Measurements from ENCODE around the gene PAX7. TPM values are rescaled to one million over a fixed set of nuclear protein-coding genes. Genes with fewer than 3 reads are reported as not detected.
A peak's percentile ranks its signal among the peaks of the same experiment; 100 is the strongest.

PAX7 gene
- total RNA-seq, 1 donor from 2014 or later: not detected

DNA sequence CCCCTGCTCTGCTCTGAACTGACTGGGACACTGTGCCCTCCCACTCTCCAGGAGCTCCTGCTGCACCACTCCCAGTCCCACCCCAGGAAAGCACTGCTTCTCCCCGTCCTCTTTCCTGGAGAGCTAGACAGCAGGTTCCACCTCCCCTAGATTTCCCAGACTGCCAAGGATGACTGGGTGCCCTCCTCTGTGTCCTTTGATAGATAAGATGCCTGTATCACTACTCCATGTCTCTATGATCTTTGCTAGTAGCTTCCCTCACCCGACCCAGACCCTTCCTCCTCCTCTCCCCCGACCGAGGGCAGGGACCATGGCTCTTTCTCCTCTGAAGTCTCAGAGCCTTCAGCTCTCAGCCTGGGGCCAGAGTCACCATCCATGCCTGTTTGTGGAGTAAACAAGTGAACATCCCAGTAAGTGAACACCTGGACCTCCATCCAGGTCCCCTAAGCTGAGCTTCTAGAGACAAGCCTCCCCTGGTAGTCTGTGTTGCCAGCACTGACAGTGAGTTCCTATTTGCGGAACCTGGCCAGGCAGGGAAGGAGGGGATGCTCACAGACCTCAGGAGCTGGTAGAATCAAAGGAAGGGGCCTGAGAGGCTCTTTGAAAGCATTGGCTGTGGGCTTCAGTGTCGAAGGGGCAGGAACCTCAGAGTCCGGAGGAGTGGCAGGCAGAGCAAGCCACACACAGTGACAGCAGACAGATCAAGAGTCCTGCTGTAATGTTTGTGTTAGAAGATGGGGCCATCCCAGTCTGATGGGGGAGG lies 104.0 kb downstream of the PAX7 start:
- Histone ChIP-seq H3K36me3 (no peaks in the 10 kb centered on the region), H3K27ac (no peak overlapping the region), H3K9me3 (no peaks in the 10 kb centered on the region), H3K27me3 (peaks cover 70% of the 10 kb centered on the region), H3K4me3 (no peak overlapping the region), H3K4me1 (no peaks in the 10 kb centered on the region)
- TF ChIP-seq, protein P1, sequence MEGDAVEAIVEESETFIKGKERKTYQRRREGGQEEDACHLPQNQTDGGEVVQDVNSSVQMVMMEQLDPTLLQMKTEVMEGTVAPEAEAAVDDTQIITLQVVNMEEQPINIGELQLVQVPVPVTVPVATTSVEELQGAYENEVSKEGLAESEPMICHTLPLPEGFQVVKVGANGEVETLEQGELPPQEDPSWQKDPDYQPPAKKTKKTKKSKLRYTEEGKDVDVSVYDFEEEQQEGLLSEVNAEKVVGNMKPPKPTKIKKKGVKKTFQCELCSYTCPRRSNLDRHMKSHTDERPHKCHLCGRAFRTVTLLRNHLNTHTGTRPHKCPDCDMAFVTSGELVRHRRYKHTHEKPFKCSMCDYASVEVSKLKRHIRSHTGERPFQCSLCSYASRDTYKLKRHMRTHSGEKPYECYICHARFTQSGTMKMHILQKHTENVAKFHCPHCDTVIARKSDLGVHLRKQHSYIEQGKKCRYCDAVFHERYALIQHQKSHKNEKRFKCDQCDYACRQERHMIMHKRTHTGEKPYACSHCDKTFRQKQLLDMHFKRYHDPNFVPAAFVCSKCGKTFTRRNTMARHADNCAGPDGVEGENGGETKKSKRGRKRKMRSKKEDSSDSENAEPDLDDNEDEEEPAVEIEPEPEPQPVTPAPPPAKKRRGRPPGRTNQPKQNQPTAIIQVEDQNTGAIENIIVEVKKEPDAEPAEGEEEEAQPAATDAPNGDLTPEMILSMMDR (IDR thresholded peaks at IDR 0.05): no peak
- intact Hi-C loops (cut with DNase I): no loop called here
- ATAC-seq (no peak), DNase-seq (peak; percentile 29)

DNA sequence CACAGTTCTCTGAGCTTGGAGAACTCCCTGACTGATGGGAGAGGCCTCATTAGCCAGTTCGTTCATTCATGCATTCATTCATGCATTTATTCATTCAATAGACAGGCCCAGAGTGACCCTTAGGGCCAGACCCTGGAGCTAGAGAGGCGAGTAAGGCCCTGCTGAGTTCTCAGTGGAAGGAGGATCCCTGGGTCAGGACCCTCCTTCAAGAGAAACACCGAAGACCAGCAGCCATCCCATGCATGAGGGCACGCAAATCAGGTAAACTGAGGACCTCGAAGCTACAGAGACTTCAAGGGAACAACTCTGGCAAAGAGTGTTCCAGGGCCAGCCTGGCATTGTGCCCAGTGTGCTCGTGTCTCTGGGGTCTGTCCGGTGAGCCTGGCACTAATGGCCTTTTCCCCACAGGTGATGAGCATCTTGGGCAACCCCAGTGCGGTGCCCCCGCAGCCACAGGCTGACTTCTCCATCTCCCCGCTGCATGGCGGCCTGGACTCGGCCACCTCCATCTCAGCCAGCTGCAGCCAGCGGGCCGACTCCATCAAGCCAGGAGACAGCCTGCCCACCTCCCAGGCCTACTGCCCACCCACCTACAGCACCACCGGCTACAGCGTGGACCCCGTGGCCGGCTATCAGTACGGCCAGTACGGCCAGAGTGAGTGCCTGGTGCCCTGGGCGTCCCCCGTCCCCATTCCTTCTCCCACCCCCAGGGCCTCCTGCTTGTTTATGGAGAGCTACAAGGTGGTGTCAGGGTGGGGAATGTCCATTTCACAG lies 104.8 kb downstream of the PAX7 start:
- intact Hi-C loops (cut with DNase I): no loop called here
- no peak overlapping the region for H3K27ac ChIP-seq
- no peaks in the 10 kb centered on the region for H3K9me3 ChIP-seq
- no peak for ATAC-seq
- TF ChIP-seq, protein P1 (IDR thresholded peaks at IDR 0.05): no peak
- no peak overlapping the region for H3K4me3 ChIP-seq
- H3K4me1 ChIP-seq: no peaks in the 10 kb centered on the region
- DNase-seq: peak; percentile 52
- H3K36me3 ChIP-seq: no peaks in the 10 kb centered on the region
- peaks cover 70% of the 10 kb centered on the region for H3K27me3 ChIP-seq

DNA sequence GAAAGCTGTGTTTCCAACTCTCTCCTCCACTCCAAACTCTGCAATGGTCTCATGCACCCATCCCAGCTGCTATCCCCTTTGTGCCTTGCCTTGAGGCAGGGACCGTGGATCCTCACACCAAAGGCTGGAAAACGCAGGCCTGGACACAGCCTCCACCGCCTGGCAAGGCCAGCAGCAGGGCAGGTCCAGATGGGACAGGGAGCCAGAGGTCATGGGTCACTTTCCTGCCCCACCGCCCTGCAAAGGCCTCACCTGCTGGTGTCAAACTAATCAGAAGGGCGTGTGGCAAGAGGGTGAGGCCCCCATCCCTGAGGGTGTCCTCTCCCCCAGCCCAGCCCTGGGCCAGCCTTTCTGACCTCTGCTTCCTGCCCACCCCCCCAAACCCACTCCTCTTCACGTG lies 106.3 kb downstream of the PAX7 start:
- no peaks in the 10 kb centered on the region for H3K9me3 ChIP-seq
- TF ChIP-seq, protein P1 (IDR thresholded peaks at IDR 0.05): no peak
- DNase-seq: peak; percentile 43
- H3K27me3 ChIP-seq: peaks cover 55% of the 10 kb centered on the region
- H3K36me3 ChIP-seq: no peaks in the 10 kb centered on the region
- ATAC-seq: no peak
- no peak overlapping the region for H3K4me3 ChIP-seq
- intact Hi-C loops (cut with DNase I): no loop called here
- no peaks in the 10 kb centered on the region for H3K4me1 ChIP-seq
- H3K27ac ChIP-seq: no peak overlapping the region

DNA sequence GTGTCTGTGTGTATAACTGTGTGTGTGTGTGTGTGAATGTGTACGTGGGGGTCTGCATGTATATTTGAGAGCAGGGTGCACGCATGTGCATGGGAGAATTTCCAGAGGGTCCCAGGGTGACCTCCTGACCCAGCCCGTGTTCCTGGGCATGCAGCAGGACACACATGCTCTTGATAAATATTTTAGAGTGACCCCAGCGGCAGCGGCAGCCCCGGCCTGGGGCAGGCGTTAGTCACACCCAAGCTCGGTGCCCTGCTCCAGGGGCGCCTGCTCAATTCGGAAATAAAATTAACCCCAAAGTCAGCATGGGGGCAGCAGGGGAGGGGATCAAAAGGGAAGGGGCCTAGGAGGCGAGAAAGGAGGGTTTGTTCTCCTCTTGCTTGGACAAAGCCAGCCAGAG lies 107.5 kb downstream of the PAX7 start:
- H3K27ac ChIP-seq: no peak overlapping the region
- H3K36me3 ChIP-seq: no peaks in the 10 kb centered on the region
- TF ChIP-seq, protein P1 (IDR thresholded peaks at IDR 0.05): no peak
- H3K9me3 ChIP-seq: no peaks in the 10 kb centered on the region
- no peaks in the 10 kb centered on the region for H3K4me1 ChIP-seq
- H3K27me3 ChIP-seq: peaks cover 46% of the 10 kb centered on the region
- no peak overlapping the region for H3K4me3 ChIP-seq
- intact Hi-C loops (cut with DNase I): no loop called here
- DNase-seq (peak; percentile 35), ATAC-seq (no peak)

DNA sequence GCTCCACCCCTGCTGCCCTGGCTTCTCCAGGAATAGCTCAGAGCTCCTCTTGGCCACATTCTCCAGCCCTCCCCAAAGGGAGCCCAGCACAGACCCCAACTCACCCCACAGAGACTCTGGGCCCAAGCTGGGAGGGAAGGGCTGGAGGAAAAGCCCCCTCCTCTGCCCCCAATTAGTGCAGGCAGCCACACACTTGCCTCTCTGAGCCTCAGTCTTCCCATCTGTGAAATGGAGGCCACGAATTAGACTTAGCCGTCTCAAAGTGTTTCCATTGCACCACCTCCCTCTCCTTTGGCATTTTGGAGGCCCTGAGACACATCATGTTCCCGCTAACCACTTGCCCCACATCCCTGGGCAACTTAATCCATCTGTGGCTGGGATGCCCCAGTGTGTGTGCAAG lies 108.0 kb downstream of the PAX7 start:
- TF ChIP-seq, protein P1 (IDR thresholded peaks at IDR 0.05): no peak

More for the DNA sequence above, 108.0 kb downstream of the PAX7 start:
- no peaks in the 10 kb centered on the region for H3K9me3 ChIP-seq
- no peaks in the 10 kb centered on the region for H3K36me3 ChIP-seq
- no peak for ATAC-seq
- no peak overlapping the region for H3K27ac ChIP-seq
- peak; percentile 26 for DNase-seq
- H3K4me1 ChIP-seq: no peaks in the 10 kb centered on the region
- peaks cover 41% of the 10 kb centered on the region for H3K27me3 ChIP-seq
- H3K4me3 ChIP-seq: no peak overlapping the region
- intact Hi-C loops (cut with DNase I): no loop called here
